Mammary epithelial cell (primary cell): ENCODE data around the gene IL1B.

Experiments
- CTCF ChIP-seq, 2 donors: IDR thresholded peaks in 1 of 2; conservative IDR thresholded peaks in 1 of 2; 2 replicates each; pipeline ENCODE4 v1.5.1; 2011 to 2012; ENCODE audit warnings: inconsistent platforms in 2 of 2, low read length in 2 of 2, mild to moderate bottlenecking in 2 of 2, control low read depth in 1 of 2, low read depth in 1 of 2; ENCODE audit not compliant: insufficient read depth in 1 of 2; ENCODE audit errors: extremely low read depth in 1 of 2
- EZH2 ChIP-seq: IDR thresholded peaks from 2 replicates; pipeline ENCODE4 v1.6.1; 2012; ENCODE audit warnings: low read length, inconsistent platforms, borderline replicate concordance

- TF ChIP-seq CTCF (conservative IDR thresholded peaks at IDR 0.05 in 1 of 2, IDR thresholded peaks at IDR 0.05 in 1 of 2; ENCODE audit: extremely low read depth in 1 of 2, insufficient read depth in 1 of 2, low read depth in 1 of 2, low read length in 2 of 2) (no peak), EZH2 (no peak)
Measured at GRCh38 chr2:112821142-112821541, 15.4 kb downstream of the IL1B start.
